Thyroid gland (tissue), 4 donors: ENCODE data around the gene FOXD1. TPM values are rescaled to one million over a fixed set of nuclear protein-coding genes. Genes with fewer than 3 reads are reported as not detected.
"Not testable (repeated sequence)": the region's sequence is repeated elsewhere in the genome, so short reads cannot be mapped to it uniquely, and the experiment has no call there.

Experiments used
- DNase-seq, 2 donors: peaks; one replicate each; pipeline ENCODE4 v3.0.0-alpha.2; 2019
- H3K27ac ChIP-seq, 3 donors: fragments of 200-600 bp; sonication (generic); 1 replicate in 2 of 3; 2 replicates in 1 of 3; pipeline ENCODE4 v1.5.1; 2016 to 2019; ENCODE audit warnings: mild to moderate bottlenecking in 1 of 3, moderate library complexity in 1 of 3
- H3K27me3 ChIP-seq: fragments of 200-600 bp; sonication (generic); one replicate; pipeline ENCODE4 v1.5.1; 2019
- H3K36me3 ChIP-seq, 2 donors: fragments of 200-600 bp; sonication (generic); one replicate each; pipeline ENCODE4 v1.5.1; 2016 to 2019
- H3K4me1 ChIP-seq, 2 donors: fragments of 200-600 bp; sonication (generic); one replicate each; pipeline ENCODE4 v1.5.1; 2017 to 2019
- H3K4me3 ChIP-seq, 3 donors: fragments of 200-600 bp; sonication (generic); replicated peaks in 1 of 3; 1 replicate in 2 of 3; 2 replicates in 1 of 3; pipeline ENCODE4 v1.5.1; 2016; ENCODE audit warnings: mild to moderate bottlenecking in 1 of 3
- H3K9me3 ChIP-seq: fragments of 200-600 bp; sonication (generic); one replicate; pipeline ENCODE4 v1.5.1; 2017
- POLR2A ChIP-seq, 2 donors: fragments of 450-650 bp; IDR thresholded peaks; one replicate each; pipeline ENCODE4 v1.6.1; 2017; ENCODE audit warnings: antibody characterized with exemption in 2 of 2, mild to moderate bottlenecking in 2 of 2, moderate library complexity in 1 of 2
- WGBS, 2 donors: methylation state at CpG; one replicate each; pipeline ENCODE4 v1.1.5; 2017; 5-methylcytosine and 5-hydroxymethylcytosine counted together
- intact Hi-C: fragments of 100-400 bp; cut with DNase I; formaldehyde crosslinking; loops from one replicate; pipeline ENCODE4 v1.15.1; 2023
- total RNA-seq, 4 donors: library from RNA; depleted of rRNA; stranded (reverse); fragments of >200 nt; gene quantifications; one replicate each; pipeline ENCODE4 v1.2.3, GENCODE V29; 2016
- TF ChIP-seq, protein P1 (sequence below), 6 experiments: fragments of 200-600 bp in 3 of 6; fragments of 450-650 bp in 3 of 6; sonication (generic) in 3 of 6; IDR thresholded peaks; one replicate each; pipeline ENCODE4 v1.5.1; 2016 to 2019; ENCODE audit warnings: antibody characterized with exemption in 6 of 6, mild to moderate bottlenecking in 2 of 6, inconsistent platforms in 1 of 6, moderate library complexity in 1 of 6

Gene FOXD1
- total RNA-seq, 4 donors from 2014 or later: 0.38 to 1.6 (median 1.2) TPM; not detected in 1

DNA sequence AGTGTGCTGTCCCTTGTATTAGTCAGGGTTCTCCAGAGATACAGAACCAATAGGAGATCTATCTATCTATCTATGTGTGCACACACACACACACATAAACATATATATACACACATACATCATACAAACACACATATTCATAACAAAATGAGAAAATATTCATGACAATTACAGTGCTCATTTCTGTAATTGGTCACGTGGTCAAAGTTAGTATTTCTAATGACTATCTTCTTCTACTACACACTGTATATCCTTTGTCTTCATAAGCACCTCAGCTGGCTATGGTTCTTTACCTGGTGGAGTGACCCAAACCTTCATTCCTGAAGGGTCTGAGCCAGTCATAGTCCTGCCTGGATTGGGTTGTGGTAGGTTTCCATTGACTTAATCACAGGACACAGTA lies 31.9 kb upstream of the FOXD1 start:
- intact Hi-C loops: no loop called here
- no peak overlapping the region for H3K27ac ChIP-seq
- H3K36me3 ChIP-seq: no peaks in the 10 kb centered on the region
- no peak overlapping the region for H3K4me3 ChIP-seq
- WGBS, 2 donors: 72 to 94% methylated on average over 1 of the region's 1 CpG
- no peaks in the 10 kb centered on the region for H3K4me1 ChIP-seq
- TF ChIP-seq, protein P1, sequence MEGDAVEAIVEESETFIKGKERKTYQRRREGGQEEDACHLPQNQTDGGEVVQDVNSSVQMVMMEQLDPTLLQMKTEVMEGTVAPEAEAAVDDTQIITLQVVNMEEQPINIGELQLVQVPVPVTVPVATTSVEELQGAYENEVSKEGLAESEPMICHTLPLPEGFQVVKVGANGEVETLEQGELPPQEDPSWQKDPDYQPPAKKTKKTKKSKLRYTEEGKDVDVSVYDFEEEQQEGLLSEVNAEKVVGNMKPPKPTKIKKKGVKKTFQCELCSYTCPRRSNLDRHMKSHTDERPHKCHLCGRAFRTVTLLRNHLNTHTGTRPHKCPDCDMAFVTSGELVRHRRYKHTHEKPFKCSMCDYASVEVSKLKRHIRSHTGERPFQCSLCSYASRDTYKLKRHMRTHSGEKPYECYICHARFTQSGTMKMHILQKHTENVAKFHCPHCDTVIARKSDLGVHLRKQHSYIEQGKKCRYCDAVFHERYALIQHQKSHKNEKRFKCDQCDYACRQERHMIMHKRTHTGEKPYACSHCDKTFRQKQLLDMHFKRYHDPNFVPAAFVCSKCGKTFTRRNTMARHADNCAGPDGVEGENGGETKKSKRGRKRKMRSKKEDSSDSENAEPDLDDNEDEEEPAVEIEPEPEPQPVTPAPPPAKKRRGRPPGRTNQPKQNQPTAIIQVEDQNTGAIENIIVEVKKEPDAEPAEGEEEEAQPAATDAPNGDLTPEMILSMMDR (IDR thresholded peaks at IDR 0.05): no peak
- TF ChIP-seq POLR2A (IDR thresholded peaks at IDR 0.05): no peak
- H3K27me3 ChIP-seq: no peaks in the 10 kb centered on the region
- no peaks in the 10 kb centered on the region for H3K9me3 ChIP-seq
- no peak for DNase-seq

DNA sequence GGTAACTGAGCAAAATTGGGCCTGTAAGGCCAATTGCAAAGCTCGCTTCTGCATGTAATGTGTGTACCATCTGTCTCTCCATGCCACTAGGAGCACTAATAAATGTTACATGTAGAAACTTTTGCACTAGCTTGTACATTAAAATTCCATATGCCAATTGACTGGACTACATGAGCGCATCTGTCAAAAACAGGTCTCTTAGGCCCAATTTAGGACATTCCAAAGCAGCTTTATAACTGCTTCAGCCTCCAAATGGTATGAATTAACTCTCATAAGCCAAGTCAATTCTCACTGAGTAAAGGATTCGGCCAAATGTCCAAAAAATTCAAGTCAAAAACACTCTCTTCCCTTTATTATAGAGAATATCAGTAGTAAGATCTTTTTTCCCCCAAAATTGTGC lies 23.5 kb upstream of the FOXD1 start:
- H3K9me3 ChIP-seq: no peaks in the 10 kb centered on the region
- 60 to 79% methylated on average over 3 of the region's 3 CpGs for whole genome bisulfite sequencing, 2 donors
- H3K27me3 ChIP-seq: no peaks in the 10 kb centered on the region
- DNase-seq: no peak
- intact Hi-C loops: no loop called here
- no peaks in the 10 kb centered on the region for H3K4me1 ChIP-seq
- TF ChIP-seq, protein P1 (IDR thresholded peaks at IDR 0.05): no peak
- TF ChIP-seq POLR2A (IDR thresholded peaks at IDR 0.05): no peak
- no peaks in the 10 kb centered on the region for H3K36me3 ChIP-seq
- no peak overlapping the region for H3K27ac ChIP-seq
- H3K4me3 ChIP-seq: no peak overlapping the region

DNA sequence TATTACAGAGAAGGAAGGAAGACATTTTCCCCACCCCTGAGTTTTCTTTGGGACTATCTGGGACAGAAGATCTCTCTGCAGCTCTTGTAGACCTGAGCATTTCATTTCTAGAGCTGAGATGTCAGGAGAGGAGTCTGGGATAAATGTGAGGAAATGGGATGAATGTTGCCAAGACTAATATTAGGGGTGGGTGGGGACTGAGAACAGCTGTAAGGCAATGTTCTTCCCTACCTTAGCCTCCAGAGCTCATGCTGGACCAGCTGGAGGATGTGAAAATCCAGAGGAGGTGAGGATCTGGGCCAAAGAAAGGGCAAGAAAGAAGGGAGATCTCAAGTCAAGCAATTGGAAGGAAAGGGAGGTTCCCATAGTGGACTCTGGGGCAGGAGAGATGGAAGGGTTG lies 23.1 kb upstream of the FOXD1 start:
- H3K27ac ChIP-seq: no peak overlapping the region
- H3K36me3 ChIP-seq: no peaks in the 10 kb centered on the region
- intact Hi-C loops: no loop called here
- no peaks in the 10 kb centered on the region for H3K4me1 ChIP-seq
- no peaks in the 10 kb centered on the region for H3K27me3 ChIP-seq
- no peak for DNase-seq
- no peak for TF ChIP-seq POLR2A (IDR thresholded peaks at IDR 0.05)
- no peak overlapping the region for H3K4me3 ChIP-seq
- H3K9me3 ChIP-seq: no peaks in the 10 kb centered on the region

DNA sequence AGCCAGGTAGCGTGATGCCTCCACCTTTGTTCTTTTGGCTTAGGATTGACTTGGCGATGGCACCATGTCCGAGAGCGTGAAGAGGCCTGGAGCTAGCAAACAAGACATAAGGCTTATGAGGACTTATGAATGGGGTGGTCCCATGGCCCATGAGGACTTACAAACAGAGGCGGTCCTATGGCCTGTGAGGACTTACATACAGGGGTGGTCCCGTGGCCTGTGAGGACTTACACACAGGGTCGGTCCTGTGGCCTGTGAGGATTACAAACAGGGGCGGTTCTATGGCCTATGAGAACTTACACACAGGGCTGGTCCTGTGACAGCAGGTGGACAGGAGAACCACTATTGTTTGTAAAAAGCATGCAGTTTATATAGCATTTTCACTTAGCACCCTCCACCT lies 21.3 kb upstream of the FOXD1 start:
- TF ChIP-seq, protein P1 (IDR thresholded peaks at IDR 0.05): no peak
- TF ChIP-seq POLR2A (IDR thresholded peaks at IDR 0.05): no peak
- DNase-seq: no peak
- no peak overlapping the region for H3K4me3 ChIP-seq
- no peak overlapping the region for H3K27ac ChIP-seq
- no peaks in the 10 kb centered on the region for H3K9me3 ChIP-seq
- intact Hi-C loops: no loop called here
- WGBS, 2 donors: 92% methylated on average over 8 of the region's 8 CpGs
- no peaks in the 10 kb centered on the region for H3K27me3 ChIP-seq
- no peaks in the 10 kb centered on the region for H3K4me1 ChIP-seq
- no peaks in the 10 kb centered on the region for H3K36me3 ChIP-seq

DNA sequence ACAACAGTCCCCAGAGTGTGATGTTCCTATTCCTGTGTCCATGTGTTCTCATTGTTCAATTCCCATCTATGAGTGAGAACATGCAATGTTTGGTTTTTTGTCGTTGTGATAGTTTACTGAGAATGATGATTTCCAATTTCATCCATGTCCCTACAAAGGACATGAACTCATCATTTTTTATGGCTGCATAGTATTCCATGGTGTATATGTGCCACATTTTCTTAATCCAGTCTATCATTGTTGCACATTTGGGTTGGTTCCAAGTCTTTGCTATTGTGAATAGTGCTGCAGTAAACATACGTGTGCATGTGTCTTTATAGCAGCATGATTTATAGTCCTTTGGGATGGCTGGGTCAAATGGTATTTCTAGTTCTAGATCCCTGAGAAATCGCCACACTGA lies 20.1 kb upstream of the FOXD1 start:
- WGBS, 2 donors: 91% methylated on average over 3 of the region's 3 CpGs
- H3K4me1 ChIP-seq, DNase-seq, H3K27me3 ChIP-seq, H3K4me3 ChIP-seq, H3K27ac ChIP-seq, intact Hi-C loops, H3K36me3 ChIP-seq, H3K9me3 ChIP-seq: not testable (repeated sequence)

DNA sequence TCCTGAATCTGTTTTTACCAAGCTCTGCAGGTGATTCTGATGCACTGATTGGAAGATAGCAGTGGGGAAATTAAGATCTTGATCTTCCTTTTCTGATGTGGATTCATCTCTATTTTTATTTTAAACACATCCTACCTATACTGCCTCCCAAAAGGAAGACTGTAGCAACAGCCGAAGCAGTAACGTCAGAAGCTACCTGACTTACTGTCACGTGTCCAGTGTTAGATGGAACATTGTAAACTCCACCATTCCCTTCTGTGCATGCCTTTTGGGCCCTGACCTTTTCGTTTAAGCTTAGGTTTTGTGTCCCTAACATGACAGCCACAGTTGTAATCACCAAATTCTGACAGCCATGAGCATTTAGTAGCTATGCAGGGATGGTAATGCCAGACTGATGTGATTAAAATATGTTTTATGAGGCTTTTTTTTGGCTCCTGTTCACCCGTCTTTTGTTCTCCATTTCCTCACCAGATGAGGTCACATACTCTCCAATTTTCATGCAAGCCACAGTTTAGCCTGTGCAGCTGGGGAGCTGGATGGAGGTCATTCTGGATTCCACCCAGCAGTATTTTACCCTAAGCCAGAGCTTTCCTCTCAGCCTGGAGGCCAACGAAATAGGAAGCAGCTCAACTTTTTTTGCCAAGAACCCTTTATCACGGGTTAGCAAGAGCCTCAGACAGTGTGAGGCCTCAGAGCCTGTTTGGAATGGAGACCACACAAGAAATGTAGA lies 15.6 kb upstream of the FOXD1 start:
- Histone ChIP-seq H3K4me3 (no peak overlapping the region), H3K27me3 (no peaks in the 10 kb centered on the region), H3K9me3 (no peaks in the 10 kb centered on the region), H3K36me3 (no peaks in the 10 kb centered on the region), H3K27ac (no peak overlapping the region), H3K4me1 (no peaks in the 10 kb centered on the region)
- TF ChIP-seq POLR2A (IDR thresholded peaks at IDR 0.05): no peak
- TF ChIP-seq, protein P1 (IDR thresholded peaks at IDR 0.05): no peak
- 61 to 70% methylated on average over 7 of the region's 7 CpGs for WGBS, 2 donors
- intact Hi-C loops: no loop called here
- no peak for DNase-seq
